MM.1S (cell line): ENCODE data around the gene GLCCI1.

Experiments
- DNase-seq: peaks from one replicate; pipeline ENCODE4 v3.0.0-alpha.2; 2015
- H2AFZ ChIP-seq: fragments of 300-600 bp; sonication (generic); 2 replicates; pipeline ENCODE4 v1.6.0; 2016; ENCODE audit warnings: antibody characterized with exemption, low read length
- H3F3A ChIP-seq: fragments of 300-600 bp; sonication (generic); 2 replicates; pipeline ENCODE4 v1.6.1; 2016; ENCODE audit warnings: mild to moderate bottlenecking, antibody characterized with exemption, low read length, moderate library complexity, mixed read lengths; ENCODE audit not compliant: insufficient read depth
- H3K27ac ChIP-seq: fragments of 300-600 bp; sonication (generic); 2 replicates; pipeline ENCODE4 v1.5.1; 2016; ENCODE audit warnings: mild to moderate bottlenecking, low read length
- H3K27me3 ChIP-seq: fragments of 300-600 bp; sonication (generic); replicated peaks from 2 replicates; pipeline ENCODE4 v1.6.0; 2016; ENCODE audit warnings: low read length; ENCODE audit not compliant: insufficient read depth
- H3K36me3 ChIP-seq: fragments of 300-600 bp; sonication (generic); replicated peaks from 2 replicates; pipeline ENCODE4 v1.6.1; 2016; ENCODE audit warnings: mild to moderate bottlenecking, low read length, mixed read lengths; ENCODE audit not compliant: insufficient read depth
- H3K4me1 ChIP-seq: fragments of 300-600 bp; sonication (generic); 2 replicates; pipeline ENCODE4 v1.6.1; 2016; ENCODE audit warnings: low read length, mixed read lengths
- H3K4me2 ChIP-seq: fragments of 300-600 bp; sonication (generic); 2 replicates; pipeline ENCODE4 v1.6.0; 2016; ENCODE audit warnings: low read depth, low read length
- H3K4me3 ChIP-seq: fragments of 300-600 bp; sonication (generic); 2 replicates; pipeline ENCODE4 v1.5.1; 2016; ENCODE audit warnings: low read length, mixed read lengths
- H3K79me2 ChIP-seq: fragments of 300-600 bp; sonication (generic); 2 replicates; pipeline ENCODE4 v1.6.1; 2016; ENCODE audit warnings: mixed run types, low read length, mixed read lengths
- H3K9ac ChIP-seq: fragments of 300-600 bp; sonication (generic); 2 replicates; pipeline ENCODE4 v1.6.1; 2016; ENCODE audit warnings: low read length, mixed read lengths
- H3K9me2 ChIP-seq: fragments of 300-600 bp; sonication (generic); replicated peaks from 2 replicates; pipeline ENCODE4 v1.6.1; 2016; ENCODE audit warnings: mild to moderate bottlenecking, low read length, mixed read lengths; ENCODE audit not compliant: insufficient read depth
- H3K9me3 ChIP-seq: fragments of 300-600 bp; sonication (generic); replicated peaks from 2 replicates; pipeline ENCODE4 v1.6.1; 2016; ENCODE audit warnings: mild to moderate bottlenecking, low read length, mixed read lengths; ENCODE audit not compliant: insufficient read depth
- H4K20me1 ChIP-seq: fragments of 300-600 bp; sonication (generic); 2 replicates; pipeline ENCODE4 v1.6.1; 2016; ENCODE audit warnings: mild to moderate bottlenecking, low read length, moderate library complexity, mixed read lengths; ENCODE audit not compliant: insufficient read depth
- CTCF ChIP-seq: fragments of 300-600 bp; sonication (generic); IDR thresholded peaks from 2 replicates; pipeline ENCODE4 v1.5.1; 2016; ENCODE audit warnings: antibody characterized with exemption, low read length, mixed read lengths
- EZH2 ChIP-seq: fragments of 300-600 bp; sonication (generic); optimal IDR thresholded peaks from 2 replicates; pipeline ENCODE3; 2017; ENCODE audit warnings: low read depth, mild to moderate bottlenecking, antibody characterized with exemption, low read length, mixed read lengths
- EZH2phosphoT487 ChIP-seq: fragments of 300-600 bp; sonication (generic); IDR thresholded peaks from 2 replicates; pipeline ENCODE4 v1.6.1; 2018; ENCODE audit warnings: antibody characterized with exemption, low read length

Gene GLCCI1

GRCh38 chr7:8120390-8121058 is 151.9 kb downstream of the GLCCI1 start:
- H3K9ac ChIP-seq: no peak overlapping the region
- H3K4me1 ChIP-seq: peaks cover 19% of the 10 kb centered on the region
- no peak overlapping the region for H3K4me3 ChIP-seq
- H3K79me2 ChIP-seq: no peaks in the 10 kb centered on the region
- no peaks in the 10 kb centered on the region for H4K20me1 ChIP-seq
- H3F3A ChIP-seq: peaks cover 4% of the 10 kb centered on the region; the same call in 1 of the 2 replicates
- H3K9me3 ChIP-seq: no peaks in the 10 kb centered on the region
- no peak overlapping the region for H3K27ac ChIP-seq
- TF ChIP-seq EZH2 (no peak), EZH2phosphoT487 (no peak), CTCF (no peak)
- no peak overlapping the region for H3K4me2 ChIP-seq
- no peaks in the 10 kb centered on the region for H3K27me3 ChIP-seq
- H3K9me2 ChIP-seq: no peaks in the 10 kb centered on the region
- DNase-seq: no peak
- no peaks in the 10 kb centered on the region for H3K36me3 ChIP-seq
- H2AFZ ChIP-seq: no peak overlapping the region

- DNase-seq: no peak
Observed at GRCh38 chr7:8121243-8121642, 152.6 kb downstream of the GLCCI1 start.

GRCh38 chr7:8125680-8126444 is 157.3 kb downstream of the GLCCI1 start:
- no peaks in the 10 kb centered on the region for H3K79me2 ChIP-seq
- H2AFZ ChIP-seq: peak overlapping the region; percentile 50
- TF ChIP-seq EZH2phosphoT487 (no peak), CTCF (no peak), EZH2 (no peak)
- H3K4me2 ChIP-seq: peak overlapping the region; percentile 48
- H4K20me1 ChIP-seq: no peaks in the 10 kb centered on the region
- H3K9ac ChIP-seq: peak overlapping the region; percentile 14; the same call in 1 of the 2 replicates
- peaks cover 14% of the 10 kb centered on the region for H3F3A ChIP-seq
- peak overlapping the region; percentile 3; the same call in 1 of the 2 replicates for H3K4me3 ChIP-seq
- peak; percentile 75 for DNase-seq
- no peaks in the 10 kb centered on the region for H3K9me3 ChIP-seq
- H3K36me3 ChIP-seq: no peaks in the 10 kb centered on the region
- H3K9me2 ChIP-seq: no peaks in the 10 kb centered on the region
- no peaks in the 10 kb centered on the region for H3K27me3 ChIP-seq
- peak overlapping the region; percentile 69 for H3K27ac ChIP-seq
- H3K4me1 ChIP-seq: peaks cover 30% of the 10 kb centered on the region

More at GRCh38 chr7:8121243-8121642, 152.6 kb downstream of the GLCCI1 start:
- TF ChIP-seq EZH2phosphoT487: no peak
- TF ChIP-seq EZH2: no peak
- TF ChIP-seq CTCF: no peak
- Histone ChIP-seq H3K79me2 (no peaks in the 10 kb centered on the region), H3K4me2 (no peak overlapping the region), H3K36me3 (no peaks in the 10 kb centered on the region), H3K4me3 (no peak overlapping the region), H3K9ac (no peak overlapping the region), H3K9me2 (no peaks in the 10 kb centered on the region), H3F3A (peaks cover 11% of the 10 kb centered on the region), H3K27me3 (no peaks in the 10 kb centered on the region), H3K27ac (no peak overlapping the region), H3K4me1 (peaks cover 19% of the 10 kb centered on the region), H2AFZ (no peak overlapping the region), H3K9me3 (no peaks in the 10 kb centered on the region), H4K20me1 (no peaks in the 10 kb centered on the region)
